GM19238 (cell line): ENCODE measurements around the gene RCVRN.

Experiments
- DNase-seq: peaks from one replicate; pipeline ENCODE4 v3.0.0; 2011; ENCODE audit warnings: low spot score; ENCODE audit not compliant: insufficient read length

The RCVRN gene

DNA sequence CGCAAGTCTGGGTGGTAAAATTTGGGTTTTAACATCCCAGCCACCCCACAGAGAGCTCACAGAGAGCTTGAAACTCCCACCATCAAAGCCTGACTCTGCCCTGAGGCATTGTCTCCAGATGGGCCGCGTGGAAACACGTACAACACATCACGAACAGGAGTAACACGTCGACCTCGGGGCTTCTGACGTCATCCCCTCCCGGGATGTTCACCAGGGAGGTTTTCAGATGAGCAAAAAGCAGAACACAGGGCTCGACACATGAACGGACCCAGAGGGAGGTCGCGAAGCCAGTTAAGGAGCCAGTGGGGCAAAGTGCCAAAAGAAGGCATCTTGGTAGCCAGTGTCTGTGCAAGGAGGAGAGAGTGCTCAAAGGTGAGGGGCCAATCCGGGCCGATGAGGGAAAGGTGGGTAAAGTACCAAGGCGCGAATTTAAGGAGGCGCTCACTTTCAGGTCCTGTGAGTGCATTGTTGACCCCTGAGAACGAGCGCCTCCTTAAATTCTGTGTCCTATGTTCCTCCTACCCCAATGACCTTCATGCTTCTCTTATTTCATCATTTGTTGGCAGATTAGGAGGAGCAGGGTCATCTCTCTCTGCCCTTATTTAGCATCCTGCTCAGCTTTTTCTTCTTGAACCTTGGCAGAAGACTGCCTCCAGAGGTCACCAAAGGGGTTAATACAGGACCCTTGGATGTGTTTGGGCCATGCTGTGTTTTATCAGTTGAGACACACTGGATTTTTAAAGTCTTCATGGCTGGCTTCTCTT is 5.6 kb downstream of the RCVRN start:
- DNase-seq = no peak

DNA sequence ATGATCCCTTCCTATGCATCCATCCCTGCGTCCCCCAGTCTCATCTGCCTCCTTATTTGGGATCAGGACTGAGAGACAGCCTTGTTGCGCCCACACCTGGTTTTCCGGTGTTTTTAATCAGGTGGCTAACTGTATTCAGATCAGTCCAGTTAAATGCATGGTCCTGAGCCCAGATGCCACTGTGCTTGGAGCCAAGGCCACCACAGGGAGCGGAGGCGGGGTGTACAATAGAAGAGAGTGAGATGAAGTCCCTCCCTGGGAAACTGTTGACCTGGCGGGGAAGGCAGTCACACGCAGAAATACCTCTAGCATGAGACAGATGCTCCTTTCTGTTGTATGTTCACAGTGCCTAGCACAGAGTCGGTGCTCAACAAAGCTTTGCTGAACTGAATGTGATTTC is 6.3 kb downstream of the RCVRN start:
- no peak for DNase-seq

DNA sequence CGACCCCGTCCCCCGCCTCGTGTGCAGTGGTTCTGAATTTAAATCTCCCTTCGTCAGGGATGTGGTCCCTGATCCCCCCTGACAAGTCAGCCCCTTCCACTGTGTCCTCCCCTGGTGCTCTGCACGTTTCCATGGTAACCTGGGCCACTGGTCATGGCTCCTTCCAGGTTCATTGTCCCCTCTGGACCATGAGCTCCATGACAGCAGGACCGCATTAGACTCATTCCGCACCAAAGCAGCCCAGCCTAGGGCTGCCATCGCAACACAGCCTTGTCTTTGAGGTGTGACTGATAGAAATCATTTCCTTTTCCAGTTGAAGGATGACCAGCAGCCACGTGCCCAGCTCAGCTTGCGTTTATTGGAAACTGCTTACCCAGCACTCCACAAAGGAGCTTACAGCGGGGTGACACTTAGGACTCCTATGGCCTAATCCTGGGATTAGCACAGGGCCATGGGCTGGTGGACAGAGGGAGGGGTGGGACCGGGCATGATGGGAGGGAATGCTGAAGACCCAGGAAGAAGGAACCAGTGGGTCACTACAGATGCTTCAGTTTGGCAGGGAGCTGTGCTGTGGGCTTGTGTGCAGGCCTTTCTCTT is 7.6 kb downstream of the RCVRN start:
- DNase-seq = no peak

DNA sequence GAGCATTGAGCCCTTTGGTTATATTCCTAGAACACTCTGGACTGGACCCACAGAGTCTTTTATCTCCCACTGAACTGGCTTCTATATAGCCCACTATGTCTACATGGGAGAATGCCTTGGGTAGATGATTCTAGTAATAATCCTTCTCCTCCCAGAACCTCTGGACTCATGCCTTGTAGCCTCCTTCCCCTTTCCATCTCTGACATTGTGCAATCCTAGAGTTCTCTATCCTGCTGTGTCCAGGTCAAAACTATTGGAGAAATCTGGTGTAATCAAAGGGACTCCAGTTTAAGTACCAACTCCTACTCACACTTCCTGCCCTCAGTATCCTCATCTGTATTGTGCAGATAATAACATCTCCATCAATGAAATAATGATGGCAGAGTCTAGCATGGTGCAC is 9.1 kb downstream of the RCVRN start:
- DNase-seq = no peak

DNA sequence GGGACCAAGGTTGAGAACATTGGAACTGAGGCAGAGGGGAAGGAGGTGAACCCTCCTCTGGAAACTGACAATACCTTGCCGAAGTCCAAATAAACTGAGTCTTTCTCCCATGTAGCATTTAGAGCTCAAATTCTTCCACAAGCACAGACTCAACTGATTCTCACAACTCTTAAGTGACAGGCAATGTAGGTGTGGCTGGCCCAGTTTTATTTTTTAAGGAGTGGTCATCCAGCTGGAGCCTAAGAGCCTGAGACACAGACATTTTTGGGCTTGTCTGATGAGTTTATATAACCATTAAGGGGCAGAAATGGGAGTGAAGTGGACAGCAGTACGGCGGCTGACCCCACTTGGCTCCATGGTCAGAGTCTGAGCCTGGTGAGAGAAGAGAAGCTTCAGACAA is 10.8 kb downstream of the RCVRN start:
- DNase-seq = no peak

DNA sequence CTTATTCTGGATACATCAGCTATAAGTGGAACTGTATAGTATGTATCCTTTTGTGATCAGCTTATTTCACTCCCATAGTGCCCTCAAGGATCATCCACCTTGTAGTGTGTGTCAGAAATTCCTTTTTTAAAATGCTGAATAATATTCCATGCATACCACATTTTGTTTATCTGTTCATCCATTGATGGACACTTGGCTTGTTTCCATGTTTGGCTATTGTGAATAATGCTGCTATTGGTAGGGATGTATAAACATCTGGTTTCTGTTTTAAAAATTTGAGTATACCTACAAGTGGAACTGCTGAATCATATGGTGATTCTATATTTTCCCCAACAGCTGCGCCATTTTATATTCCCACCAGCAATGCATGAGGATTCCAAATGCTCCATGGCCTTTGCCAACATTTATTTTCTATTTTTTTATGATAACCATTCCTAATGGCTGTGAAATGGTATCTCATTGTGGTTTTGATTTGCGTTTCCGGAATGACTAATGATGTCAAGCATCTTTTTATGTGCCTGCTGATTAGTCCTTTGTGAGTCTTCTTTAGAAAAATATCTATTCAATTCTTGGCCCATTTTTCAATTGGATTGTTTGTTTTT is 11.6 kb downstream of the RCVRN start:
- no peak for DNase-seq

DNA sequence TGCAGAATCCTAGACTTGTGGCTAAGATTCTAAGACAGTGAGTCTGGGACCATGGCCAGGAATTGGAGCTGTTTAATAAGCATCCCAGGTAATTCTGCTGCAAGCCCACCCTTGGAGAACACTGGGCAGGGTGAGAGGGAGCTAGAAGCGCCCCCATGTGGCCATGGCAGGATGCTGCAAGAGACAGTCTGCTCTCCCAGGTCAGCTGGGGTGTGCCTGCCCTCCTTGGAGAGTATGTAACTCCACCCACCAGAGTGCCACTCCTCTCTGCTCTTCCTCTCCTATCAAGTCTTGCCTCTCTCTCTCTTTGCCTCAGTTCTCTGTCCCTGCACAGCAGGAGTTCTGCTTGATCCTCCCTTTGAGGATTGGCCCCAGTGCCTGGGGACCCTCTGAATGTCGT is 14.9 kb downstream of the RCVRN start:
- peak; percentile 36 for DNase-seq

DNA sequence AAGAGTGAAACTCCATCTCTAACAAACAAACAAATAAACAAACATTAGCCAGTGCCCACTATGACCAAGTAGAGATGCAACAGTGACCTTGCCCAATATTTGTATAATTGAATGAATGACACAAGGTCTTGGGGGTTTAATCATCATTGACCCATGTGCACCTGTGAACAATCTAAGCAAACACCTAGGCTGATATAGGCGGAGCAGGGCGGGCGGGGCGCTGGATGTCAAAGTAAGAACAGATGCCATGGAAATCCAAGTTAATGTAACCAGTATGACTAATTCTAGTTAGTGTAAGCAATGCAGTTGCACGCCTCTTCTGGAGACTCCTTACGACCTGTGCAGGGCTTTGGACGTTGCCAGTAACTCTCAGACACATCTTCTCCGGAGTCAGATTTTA is 17.6 kb downstream of the RCVRN start:
- no peak for DNase-seq

DNA sequence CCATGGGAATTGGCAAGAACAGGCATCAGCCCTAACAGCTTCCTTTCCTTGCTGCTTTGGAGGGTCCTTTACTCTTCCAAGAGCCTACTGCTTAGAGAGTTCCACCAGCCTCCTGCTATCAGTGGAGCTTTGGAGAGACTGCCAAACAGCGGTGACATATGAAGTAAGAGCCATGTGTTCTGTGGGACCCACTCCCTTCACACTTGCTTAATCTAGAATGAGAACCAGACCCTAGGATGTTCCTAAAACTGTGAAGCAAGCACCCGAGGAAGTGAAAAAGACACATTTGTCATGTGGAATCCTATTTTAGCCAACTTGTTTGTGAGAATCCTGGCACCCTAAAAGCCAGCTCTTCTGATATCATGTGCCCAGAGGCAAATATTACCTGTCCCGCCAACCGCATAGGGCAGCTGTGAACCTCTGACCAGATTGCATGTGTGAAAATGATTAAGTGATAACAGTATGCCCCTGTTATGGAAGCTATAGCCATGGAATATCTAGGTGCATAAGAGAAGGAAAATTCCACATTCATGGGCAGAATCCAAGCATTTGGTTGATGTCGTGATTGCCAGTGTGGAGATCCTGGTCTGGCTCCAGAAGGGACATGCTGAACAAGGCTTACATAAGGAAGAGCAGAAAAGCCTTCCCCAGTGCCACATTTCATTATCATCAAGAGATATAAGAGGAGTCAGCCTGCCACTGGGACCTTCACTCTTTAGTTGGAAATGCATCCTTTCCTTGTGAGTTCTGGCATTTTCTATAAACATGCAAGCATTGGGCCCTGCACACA is 18.7 kb downstream of the RCVRN start:
- DNase-seq = no peak

DNA sequence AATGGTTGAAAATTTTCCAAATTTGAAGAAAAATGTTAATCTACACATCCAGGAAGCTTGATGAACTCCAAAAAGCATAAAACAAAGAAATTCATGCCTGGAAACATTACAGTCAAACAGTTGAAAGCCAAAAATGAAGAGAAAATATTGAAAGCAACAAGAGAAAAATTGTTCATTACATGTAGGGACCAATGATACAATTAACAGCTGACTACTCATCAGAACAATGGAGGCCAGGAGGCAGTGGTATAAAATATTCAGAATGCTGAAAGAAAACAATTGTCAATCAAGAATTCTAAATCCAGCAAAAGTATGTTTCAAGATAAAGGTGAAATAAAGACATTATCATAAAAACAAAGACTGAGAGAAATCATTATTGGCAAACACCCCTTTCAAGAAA is 21.6 kb downstream of the RCVRN start:
- DNase-seq = no peak

DNA sequence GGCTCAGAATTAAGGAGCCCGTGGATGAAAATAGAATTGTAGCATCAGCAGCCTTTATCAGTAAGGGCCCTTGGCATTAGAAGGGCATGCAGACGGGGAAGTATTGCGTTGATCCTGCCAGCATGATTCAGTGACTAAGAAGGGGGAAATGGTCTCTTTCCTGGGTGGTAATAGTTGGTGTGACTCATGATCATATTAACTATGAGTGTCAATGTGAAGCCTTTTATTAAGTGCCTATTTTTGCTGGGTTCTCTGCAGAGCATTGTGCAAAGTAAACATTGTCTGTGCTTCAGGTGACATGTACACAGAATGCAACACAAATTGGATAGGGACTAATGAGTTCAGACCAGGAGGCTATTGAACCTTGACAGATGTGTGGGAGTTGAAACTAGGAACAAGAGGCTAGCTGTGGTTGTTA is 24.5 kb downstream of the RCVRN start:
- no peak for DNase-seq

DNA sequence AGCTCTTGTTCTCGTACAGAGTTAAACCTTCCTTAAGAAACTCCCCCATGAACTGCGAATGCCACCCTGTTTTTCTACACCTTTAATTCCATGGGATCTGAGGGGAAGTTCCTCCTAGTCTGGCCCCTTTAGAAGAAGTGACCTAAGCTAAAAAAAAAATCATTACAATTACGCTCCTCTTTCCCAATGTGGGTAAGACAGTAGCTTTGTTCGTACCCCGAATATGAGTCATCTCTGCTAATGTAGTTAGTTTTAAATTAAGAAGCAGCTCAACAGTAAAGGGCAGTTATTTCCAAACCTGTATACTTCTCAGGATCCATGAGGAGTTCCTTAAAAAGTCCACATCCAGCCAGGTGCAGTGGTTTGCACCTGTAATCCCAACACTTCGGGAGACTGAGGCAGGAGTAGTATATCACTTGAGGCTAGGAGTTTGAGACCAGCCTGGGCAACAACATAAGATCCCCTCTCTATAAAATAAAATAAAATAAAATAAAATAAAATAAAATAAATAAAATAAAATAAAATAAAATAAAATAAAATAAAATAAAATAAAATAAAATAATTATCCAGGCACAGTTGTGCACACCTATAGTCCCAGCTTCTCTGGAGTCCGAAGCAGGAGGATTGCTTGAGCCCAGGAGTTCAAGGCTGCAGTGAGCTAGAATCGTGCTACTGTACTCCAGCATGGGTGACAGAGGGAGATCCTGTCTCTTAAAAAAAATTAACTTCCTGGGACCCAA is 26.1 kb downstream of the RCVRN start:
- DNase-seq = no peak

DNA sequence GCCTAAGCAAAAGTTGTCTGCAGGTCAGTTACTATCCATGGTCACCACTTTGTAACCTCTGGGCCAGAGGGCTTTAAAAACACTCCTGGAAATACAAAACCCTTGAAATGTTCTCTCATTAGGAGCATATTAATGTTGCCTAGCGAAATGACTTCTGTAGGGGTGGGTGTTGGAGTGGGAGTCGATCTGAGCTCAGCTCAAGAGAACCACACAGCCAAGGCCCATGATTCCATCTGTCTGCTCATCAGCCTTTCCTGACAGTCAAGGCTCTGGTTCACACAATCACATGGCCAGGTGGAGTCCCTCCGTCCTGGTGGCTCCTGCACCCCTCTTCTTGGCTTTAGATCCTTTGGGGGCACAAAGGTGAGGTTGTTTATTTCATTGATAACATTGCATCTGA is 26.7 kb downstream of the RCVRN start:
- DNase-seq = no peak

DNA sequence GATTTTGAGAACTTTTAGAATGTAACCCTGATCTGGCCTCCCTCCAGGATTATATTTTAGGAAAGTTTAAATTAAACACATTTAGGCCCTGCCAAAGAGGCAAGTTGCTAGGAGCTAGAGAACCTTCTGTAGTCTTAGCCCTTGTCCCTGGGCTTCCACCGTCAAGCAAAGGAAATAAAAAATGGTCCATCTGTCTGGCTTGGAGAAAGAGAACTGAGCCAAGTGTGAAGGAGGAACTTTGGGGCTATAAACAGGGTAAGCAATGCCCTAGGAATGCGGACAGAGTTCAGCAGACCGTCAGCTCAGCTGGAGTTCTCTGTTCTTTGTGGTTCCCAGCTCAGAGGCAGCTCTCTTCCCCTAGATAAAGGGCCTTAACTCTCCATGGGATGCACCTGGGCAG is 29.6 kb downstream of the RCVRN start:
- no peak for DNase-seq

DNA sequence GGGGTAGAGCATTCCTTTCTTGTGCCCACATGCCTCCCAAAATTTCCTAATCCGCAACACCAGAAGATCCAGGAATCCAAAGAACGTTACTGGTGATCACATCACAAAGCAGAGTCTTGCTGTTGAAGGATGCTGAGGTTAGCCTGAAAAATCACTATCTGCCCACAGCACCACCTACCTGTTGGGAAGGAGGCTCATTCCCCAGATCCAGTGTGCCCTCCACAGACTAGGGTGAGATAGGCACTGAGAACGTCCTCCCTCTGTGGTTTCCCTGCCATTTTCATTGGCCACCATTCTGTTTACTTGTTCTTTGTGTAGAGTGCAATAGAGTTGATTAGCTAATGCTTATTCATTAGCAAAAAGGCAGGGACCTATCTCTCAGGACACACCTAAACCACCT is 30.3 kb downstream of the RCVRN start:
- no peak for DNase-seq

DNA sequence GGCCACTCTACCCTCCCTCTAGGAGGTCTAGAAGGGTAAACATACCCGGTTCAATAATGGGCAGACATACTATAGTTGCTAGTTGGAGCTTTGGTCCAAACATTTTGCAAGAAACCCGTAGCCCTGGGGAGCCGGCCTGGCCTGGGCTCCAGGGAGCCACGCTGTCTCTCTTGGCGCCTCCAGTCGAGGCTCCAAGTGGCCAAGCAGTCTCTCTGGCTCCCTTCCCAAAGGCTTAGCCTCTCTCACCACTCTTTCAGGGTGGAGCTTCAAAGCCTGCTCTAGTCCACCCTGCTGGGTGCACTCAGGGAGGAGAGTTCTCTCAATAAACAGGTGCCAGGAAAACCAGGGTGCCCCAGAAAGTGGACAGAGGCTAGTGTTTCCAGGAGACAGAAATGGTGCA is 32.2 kb downstream of the RCVRN start:
- DNase-seq = no peak

DNA sequence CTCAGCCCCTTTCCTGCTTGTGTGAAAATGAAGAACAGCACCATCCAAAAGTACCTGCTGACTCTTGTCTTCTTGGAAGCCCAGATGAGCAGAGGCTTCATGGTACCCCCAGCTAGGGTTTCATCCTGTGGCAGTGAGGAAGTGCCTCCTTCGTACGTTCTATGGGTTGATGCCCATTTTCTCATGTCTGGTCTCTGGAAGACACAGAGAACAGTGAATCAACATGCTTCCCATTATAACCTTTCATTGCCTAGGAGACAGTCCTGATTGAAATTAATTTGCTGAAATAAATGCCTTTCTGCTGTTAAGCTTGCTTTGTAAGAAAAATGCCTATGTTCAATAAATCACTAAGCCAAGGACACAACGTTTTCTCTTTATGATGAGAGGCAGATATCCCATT is 36.5 kb downstream of the RCVRN start:
- no peak for DNase-seq

DNA sequence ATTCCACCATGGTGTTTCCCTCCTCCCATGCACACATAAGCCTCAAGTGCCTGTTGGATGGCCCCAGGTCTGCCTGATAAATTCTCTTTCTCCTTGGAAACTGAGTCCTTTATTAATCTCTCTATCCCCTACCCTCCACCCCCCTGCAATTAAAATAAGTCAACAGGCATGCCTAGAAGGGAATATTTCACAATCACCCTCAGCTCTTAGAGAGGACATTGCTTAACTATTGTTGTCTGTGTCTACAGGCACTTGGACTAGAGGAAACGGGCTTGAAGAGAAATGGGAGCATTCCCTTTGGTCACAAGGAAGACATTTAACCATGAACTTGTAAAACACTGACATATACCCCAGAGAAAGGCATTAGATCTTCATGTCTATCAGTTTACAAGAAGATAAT is 39.5 kb downstream of the RCVRN start:
- no peak for DNase-seq

DNA sequence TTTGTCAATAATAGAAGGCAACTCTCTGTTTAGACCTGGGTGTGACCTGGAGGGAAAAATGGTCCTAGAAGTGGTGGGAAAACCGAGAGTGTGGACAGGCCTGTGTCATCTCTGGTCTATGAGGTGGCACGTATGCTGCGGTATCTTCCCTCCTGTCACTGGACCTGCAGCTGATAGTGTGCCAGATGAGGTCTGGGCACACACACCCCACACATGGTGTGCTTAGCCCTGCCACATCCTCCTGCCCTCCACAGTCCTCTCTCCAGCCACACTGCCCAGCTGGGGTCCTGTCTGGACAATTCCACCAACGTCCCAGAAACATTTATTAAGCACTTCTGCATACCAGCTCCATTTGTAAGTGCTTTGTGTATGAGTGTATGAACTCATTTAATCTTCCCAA is 42.1 kb downstream of the RCVRN start:
- no peak for DNase-seq

DNA sequence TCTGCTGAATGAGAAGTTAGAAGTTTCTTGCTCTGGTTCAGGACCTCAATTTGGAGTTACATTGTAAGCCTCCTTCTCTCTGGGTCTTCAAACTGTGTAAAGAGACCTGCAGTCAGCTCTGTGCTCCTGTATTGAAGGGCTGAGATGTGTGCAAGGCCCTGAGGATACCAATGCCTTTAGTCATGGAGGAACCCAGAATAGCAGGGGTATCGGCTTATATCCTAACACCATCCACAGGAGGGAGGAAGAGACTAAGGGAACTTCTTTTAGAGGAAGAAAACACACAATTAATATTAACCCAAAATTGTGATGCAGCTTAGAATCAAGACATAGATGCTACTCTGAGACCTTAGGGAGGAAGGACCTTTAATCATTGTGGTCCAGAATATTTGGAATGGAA is 42.9 kb downstream of the RCVRN start:
- no peak for DNase-seq

DNA sequence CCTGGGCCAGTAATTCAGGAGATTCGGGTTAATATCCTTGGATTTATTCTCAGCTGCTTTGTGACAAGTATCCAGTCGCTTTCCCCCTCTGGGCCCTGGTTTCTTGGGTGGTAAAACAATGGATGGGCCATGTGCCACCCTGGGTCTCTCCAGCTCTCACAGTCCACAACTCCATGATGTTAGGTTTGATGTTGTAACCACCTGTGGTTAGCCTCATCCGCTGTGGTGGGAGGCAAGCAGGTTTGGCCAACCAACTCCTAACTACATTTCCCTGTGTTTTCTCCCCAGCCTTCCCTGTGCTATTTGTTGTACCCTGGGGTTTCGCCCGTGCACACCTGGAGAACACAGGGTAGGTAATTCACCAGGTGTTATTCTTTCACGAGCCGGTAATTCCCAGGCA is 44.2 kb downstream of the RCVRN start:
- DNase-seq = no peak

DNA sequence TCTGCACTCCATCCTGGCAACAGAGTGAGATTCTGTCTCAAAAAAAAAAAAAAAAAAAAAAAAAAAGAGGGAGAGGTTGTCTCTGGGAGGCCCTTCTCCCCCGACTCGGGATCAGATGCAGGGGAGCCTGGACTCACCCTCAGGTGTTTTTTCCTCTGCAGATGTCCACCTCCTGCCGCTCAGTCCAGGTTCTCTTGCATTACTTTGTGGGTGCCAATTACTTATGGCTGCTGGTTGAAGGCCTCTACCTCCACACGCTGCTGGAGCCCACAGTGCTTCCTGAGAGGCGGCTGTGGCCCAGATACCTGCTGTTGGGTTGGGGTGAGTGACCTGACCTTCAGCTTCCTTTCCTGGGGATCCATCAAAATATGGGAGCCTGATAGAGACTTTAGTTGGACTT is 45.3 kb downstream of the RCVRN start:
- no peak for DNase-seq
